K562 (cell line): ENCODE results near the gene OSBPL1A. TPM values are rescaled to one million over a fixed set of nuclear protein-coding genes. Genes with fewer than 3 reads are reported as not detected.

Source experiments
- ATAC-seq: fragments of 200-7000 bp; cut with Tn5 transposase; 3 replicates; pipeline ENCODE4 v1.9.1; 2020; ENCODE audit warnings: moderate library complexity
- BruUV-seq: library from RNA; stranded (reverse); fragments of 400-500 nt; replicated peaks from 2 replicates; lab custom pipeline; 2021; lab: Mats Ljungman, UMichigan
- CTCF ChIA-PET: fragments of 300-600 bp; formaldehyde crosslinking; extraction: SDS; loops from one replicate; lab custom pipeline; 2021; ENCODE audit warnings: low intra/inter-chr PET ratio; lab: Yijun Ruan, JAX
- POLR2A ChIA-PET: fragments of 300-600, 350-650 bp; sonication (Branson Sonifier 250); formaldehyde crosslinking; extraction: SDS; loops from one replicate; lab custom pipeline; 2021; ENCODE audit warnings: antibody characterized with exemption, inconsistent platforms; lab: Yijun Ruan, JAX
- DNase-seq, 4 experiments: peaks; one replicate each; pipeline versions ENCODE4 v3.0.0 to v3.0.0-alpha.2; 2011 to 2018; ENCODE audit warnings: low spot score in 3 of 4, mixed read lengths in 3 of 4; ENCODE audit errors: extremely low read depth in 1 of 4
- FAIRE-seq: peaks from 2 replicates; lab custom pipeline; 2011; peaks lifted over from hg19 to GRCh38; lab: Jason Lieb, UNC
- H2AFZ ChIP-seq: 2 replicates; pipeline ENCODE4 v1.6.0; 2011; ENCODE audit warnings: low read depth, low read length, control low read depth, inconsistent platforms
- H3K27ac ChIP-seq: fragments of 200-600 bp; 3 replicates; pipeline ENCODE4 v1.8.0; 2011; ENCODE audit warnings: low read depth, mild to moderate bottlenecking, control low read depth, inconsistent platforms, low read length, moderate library complexity, mixed read lengths; ENCODE audit errors: extremely low read depth
- H3K27me3 ChIP-seq, 2 experiments: fragments of 300-600 bp in 1 of 2; 2 replicates in 1 of 2; 3 replicates in 1 of 2; pipeline versions ENCODE4 v1.6.0 to v1.8.0; 2011; ENCODE audit warnings: inconsistent platforms in 2 of 2, low read length in 2 of 2, mild to moderate bottlenecking in 1 of 2, mixed read lengths in 1 of 2, moderate library complexity in 1 of 2; ENCODE audit not compliant: control insufficient read depth in 2 of 2, insufficient read depth in 2 of 2
- H3K36me3 ChIP-seq: fragments of 300-600 bp; 3 replicates; pipeline ENCODE4 v1.8.0; 2011; ENCODE audit warnings: mild to moderate bottlenecking, low read length, inconsistent platforms; ENCODE audit not compliant: control insufficient read depth, insufficient read depth
- H3K4me1 ChIP-seq, 2 experiments: fragments of 200-600 bp in 1 of 2; replicated peaks in 1 of 2; 2 replicates in 1 of 2; 3 replicates in 1 of 2; pipeline versions ENCODE4 v1.5.1 to v1.8.0; 2011; ENCODE audit warnings: inconsistent platforms in 2 of 2, low read length in 2 of 2, mild to moderate bottlenecking in 1 of 2, mixed read lengths in 1 of 2, moderate library complexity in 1 of 2; ENCODE audit not compliant: control insufficient read depth in 2 of 2, insufficient read depth in 2 of 2
- H3K4me2 ChIP-seq: 2 replicates; pipeline ENCODE4 v1.6.1; 2011; ENCODE audit warnings: low read length, control low read depth, inconsistent platforms, mixed read lengths; ENCODE audit not compliant: insufficient read depth
- H3K4me3 ChIP-seq: fragments of 200-600 bp; sonication (generic), shearing (Covaris generic); 2 replicates; pipeline ENCODE4 v1.5.1; 2016; ENCODE audit warnings: control low read depth, inconsistent platforms
- H3K79me2 ChIP-seq: fragments of 200-600 bp; 3 replicates; pipeline ENCODE4 v1.8.0; 2011; ENCODE audit warnings: low read length, inconsistent platforms; ENCODE audit not compliant: control insufficient read depth, insufficient read depth
- H3K9ac ChIP-seq, 2 experiments: 2 replicates each; pipeline versions ENCODE4 v1.6.0 to v1.6.1; 2011; ENCODE audit warnings: low read depth in 2 of 2, low read length in 2 of 2, control low read depth in 1 of 2, inconsistent platforms in 1 of 2, mild to moderate bottlenecking in 1 of 2, mixed read lengths in 1 of 2; ENCODE audit not compliant: insufficient read depth in 1 of 2
- H3K9me1 ChIP-seq: one replicate; pipeline ENCODE4 v1.6.0; 2011; ENCODE audit warnings: inconsistent platforms, mild to moderate bottlenecking, low read length, moderate library complexity; ENCODE audit not compliant: control insufficient read depth, insufficient read depth
- H3K9me3 ChIP-seq: replicated peaks from 2 replicates; pipeline ENCODE4 v1.5.1; 2011; ENCODE audit warnings: low read depth, low read length, inconsistent platforms; ENCODE audit not compliant: control insufficient read depth, insufficient read depth
- H4K20me1 ChIP-seq: replicated peaks from 2 replicates; pipeline ENCODE4 v1.6.1; 2011; ENCODE audit warnings: low read length, inconsistent platforms, mixed read lengths; ENCODE audit not compliant: control insufficient read depth, insufficient read depth
- BACH1 ChIP-seq: fragments of 200-800 bp; sonication (Bioruptor generic); IDR thresholded peaks from 2 replicates; pipeline ENCODE4 v1.6.1; 2016; ENCODE audit warnings: missing genetic modification characterization, missing compliant biosample characterization
- CREB3L1 ChIP-seq: fragments of 450-650 bp; IDR thresholded peaks from 2 replicates; pipeline ENCODE4 v1.6.1; 2014; ENCODE audit warnings: low read depth, mild to moderate bottlenecking, moderate library complexity, borderline replicate concordance
- DEAF1 ChIP-seq: fragments of 450-650 bp; formaldehyde crosslinking; IDR thresholded peaks from 2 replicates; pipeline ENCODE4 v1.4.0; 2020; ENCODE audit warnings: mild to moderate bottlenecking, moderate library complexity
- HMG20B ChIP-seq: fragments of 250-450 bp; sonication (Bioruptor Pico); IDR thresholded peaks from 2 replicates; pipeline ENCODE4 v1.5.0; 2021; ENCODE audit warnings: mild to moderate bottlenecking
- KLF10 ChIP-seq: fragments of 250-450 bp; sonication (Bioruptor Pico); IDR thresholded peaks from 2 replicates; pipeline ENCODE4 v1.6.1; 2021; ENCODE audit warnings: matching md5 sums
- MCM2 ChIP-seq: fragments of 450-650 bp; IDR thresholded peaks from 2 replicates; pipeline ENCODE4 v1.6.1; 2017; ENCODE audit warnings: low read depth, mild to moderate bottlenecking
- NBN ChIP-seq: fragments of 450-650 bp; IDR thresholded peaks from 2 replicates; pipeline ENCODE4 v1.6.1; 2016; ENCODE audit warnings: low read depth, mild to moderate bottlenecking
- SIN3A ChIP-seq, 2 experiments: fragments of 150-350 bp in 1 of 2; IDR thresholded peaks; 2 replicates each; pipeline ENCODE4 v1.6.1; 2011 to 2016; ENCODE audit warnings: borderline replicate concordance in 2 of 2, low read depth in 2 of 2, low read length in 2 of 2, mild to moderate bottlenecking in 2 of 2, moderate library complexity in 2 of 2; ENCODE audit not compliant: control insufficient read depth in 1 of 2
- TFAP4 ChIP-seq: sonication (generic); formaldehyde crosslinking; IDR thresholded peaks from 2 replicates; pipeline ENCODE4 v1.8.0; 2022; ENCODE audit warnings: missing genetic modification reagents, mild to moderate bottlenecking, moderate library complexity, borderline replicate concordance
- WGBS: fragments of 100-300 bp; shearing (Covaris generic); methylation state at CpG from one replicate; pipeline ENCODE4 v1.1.6; 2016; ENCODE audit warnings: low coverage, mixed read lengths; ENCODE audit not compliant: insufficient coverage; ENCODE audit errors: missing lambda C conversion rate; 5-methylcytosine and 5-hydroxymethylcytosine counted together
- in situ Hi-C: fragments of 300-500 bp; cut with MboI; formaldehyde crosslinking; loops from 4 replicates; pipeline ENCODE4 v1.15.0; 2018; ENCODE audit warnings: inconsistent platforms, mixed read lengths
- intact Hi-C: fragments of 100-400 bp; cut with micrococcal nuclease; formaldehyde crosslinking; loops from 2 replicates; pipeline ENCODE4 v1.14.2; 2022
- polyA plus RNA-seq, 8 experiments: library from polyadenylated mRNA; depleted of rRNA in 4 of 8; stranded (reverse) in 5 of 8; unstranded in 3 of 8; fragments of >200 nt; fragmentation: Nextera tagmentation in 2 of 8; fragmentation: Illumina TruSeq in 1 of 8; extraction: Ambion mirVana in 2 of 8; extraction: Trizol in 1 of 8; gene quantifications; 2 replicates each; pipeline versions ENCODE4 v1.2.1 to v1.2.3, GENCODE V29; 2011 to 2014; ENCODE audit warnings: inconsistent platforms in 1 of 8, missing spikeins in 1 of 8
- total RNA-seq, 7 experiments: library from RNA; depleted of rRNA in 6 of 7; stranded (reverse); fragments of >200 nt in 6 of 7; fragmentation: Illumina TruSeq in 2 of 7; extraction: Trizol in 2 of 7; gene quantifications; 2 replicates each; pipeline versions ENCODE4 v1.2.1 to v1.2.3, GENCODE V29; 2011 to 2021; ENCODE audit warnings: low replicate concordance in 1 of 7

The OSBPL1A gene
- total and polyA plus RNA-seq, 9 of the 15 experiments (the other 6 are each of a cell fraction or from before 2014, with no cell fraction given), result 0.40 to 0.49 TPM; not detected in 7

GRCh38 chr18:24220318-24220688 is 177.3 kb downstream of the OSBPL1A start (continued):
- TF ChIP-seq CREB3L1, result no peak
- no peak for TF ChIP-seq DEAF1 (CRISPR knock-in tag)
- no peak for TF ChIP-seq MCM2
- no peak for TF ChIP-seq KLF10 (CRISPR knock-in tag)
- no peak for TF ChIP-seq NBN
- TF ChIP-seq, all 486 proteins: peak for 0

- in situ Hi-C loops (no loop called here), intact Hi-C loops (no loop called here)
- TF ChIP-seq SIN3A (IDR thresholded peaks at IDR 0.05; ENCODE audit: borderline replicate concordance in 2 of 2, control insufficient read depth in 1 of 2, low read depth in 2 of 2, low read length in 2 of 2) (no peak), HMG20B (CRISPR knock-in tag) (no peak), TFAP4 (CRISPR knock-in tag) (no peak), BACH1 (no peak)
- Histone ChIP-seq H3K27me3 (no peaks in the 10 kb centered on the region; a peak in 1 of 5 replicates), H2AFZ (no peak overlapping the region), H3K9ac (no peak overlapping the region), H3K36me3 (no peaks in the 10 kb centered on the region), H3K9me3 (no peaks in the 10 kb centered on the region), H4K20me1 (no peaks in the 10 kb centered on the region), H3K4me2 (no peak overlapping the region), H3K4me1 (no peaks in the 10 kb centered on the region), H3K9me1 (no peaks in the 10 kb centered on the region), H3K4me3 (no peak overlapping the region), H3K27ac (no peak overlapping the region), H3K79me2 (no peaks in the 10 kb centered on the region)
- WGBS, result 1% methylated on average over 7 of the region's 7 CpGs
- ChIA-PET POLR2A (interaction anchor here (0.6 kb wide), 1 partner anchor 305 kb away, joined by 3 read pairs; no protein-coding TSS in a partner anchor), CTCF (no interaction called here)
- FAIRE-seq (no peak), DNase-seq (no peak), ATAC-seq (no peak)
- BruUV-seq, result no TSS peak
These were observed 177.9 kb downstream of the OSBPL1A start for GRCh38 chr18:24219561-24220317.
